Astrocyte of the cerebellum (primary cell): Measurements from ENCODE around the gene AJM1.
"Not testable (repeated sequence)": the region's sequence is repeated elsewhere in the genome, so short reads cannot be mapped to it uniquely, and the experiment has no call there.

ENCODE experiments used
- DNase-seq: peaks from one replicate; pipeline ENCODE4 v3.0.0-alpha.2; 2011; ENCODE audit warnings: low read depth
- H3K4me3 ChIP-seq: 2 replicates; pipeline ENCODE4 v1.5.1; 2011; ENCODE audit warnings: mild to moderate bottlenecking, low read depth, low read length, moderate library complexity
- CTCF ChIP-seq: IDR thresholded peaks from 2 replicates; pipeline ENCODE4 v1.5.1; 2012; ENCODE audit warnings: low read length, low read depth, moderate library complexity, mild to moderate bottlenecking; ENCODE audit errors: missing control alignments
- in situ Hi-C: cut with HindIII; loops from 2 replicates; pipeline ENCODE4 v1.10.0; 2017; ENCODE audit warnings: low sequenced_read_pairs

Gene AJM1

GRCh38 chr9:136832581-136832980 lies 9.7 kb upstream of the AJM1 start:
- no peak for DNase-seq
- no peak for TF ChIP-seq CTCF
- in situ Hi-C loops = no loop called here
- H3K4me3 ChIP-seq = no peak overlapping the region

- H3K4me3 ChIP-seq, in situ Hi-C loops, DNase-seq: not testable (repeated sequence)
These were observed 8.8 kb upstream of the AJM1 start for GRCh38 chr9:136833381-136834048.

GRCh38 chr9:136835162-136835931 lies 6.9 kb upstream of the AJM1 start:
- no peak overlapping the region for H3K4me3 ChIP-seq
- no peak for TF ChIP-seq CTCF
- in situ Hi-C loops = no loop called here
- no peak for DNase-seq

GRCh38 chr9:136835932-136836904 lies 6.1 kb upstream of the AJM1 start:
- in situ Hi-C loops = no loop called here
- H3K4me3 ChIP-seq = no peak overlapping the region
- no peak for TF ChIP-seq CTCF
- no peak for DNase-seq

- in situ Hi-C loops = no loop called here
- no peak for DNase-seq
- no peak for TF ChIP-seq CTCF
- no peak overlapping the region for H3K4me3 ChIP-seq
These were observed 5.0 kb upstream of the AJM1 start for GRCh38 chr9:136837146-136837855.

- H3K4me3 ChIP-seq, in situ Hi-C loops, DNase-seq: not testable (repeated sequence)
These were observed 4.4 kb upstream of the AJM1 start for GRCh38 chr9:136837856-136838277.
